A673 (cell line): ENCODE results near the gene POU4F3. TPM values are rescaled to one million over a fixed set of nuclear protein-coding genes. Genes with fewer than 3 reads are reported as not detected.

Source experiments
- BruUV-seq: library from RNA; stranded (reverse); fragments of 400-500 nt; replicated peaks from 2 replicates; lab custom pipeline; 2021; lab: Mats Ljungman, UMichigan
- CTCF ChIA-PET: fragments of 300-600 bp; sonication (Branson Sonifier 250); formaldehyde crosslinking; loops from one replicate; lab custom pipeline; 2022; ENCODE audit warnings: antibody characterized with exemption; lab: Charles Lee
- POLR2A ChIA-PET: fragments of 300-600 bp; sonication (Branson Sonifier 250); formaldehyde crosslinking; loops from one replicate; lab custom pipeline; 2022; ENCODE audit warnings: antibody characterized with exemption; ENCODE audit not compliant: low non-redundant PET; lab: Charles Lee
- DNase-seq: peaks from one replicate; pipeline ENCODE4 v3.0.0-alpha.2; 2015; ENCODE audit warnings: low spot score
- H3K27ac ChIP-seq: fragments of 200-600 bp; sonication (generic); 2 replicates; pipeline ENCODE4 v1.5.1; 2016; ENCODE audit warnings: mixed run types, low read depth, mild to moderate bottlenecking, mixed read lengths, antibody characterized with exemption, low read length; ENCODE audit not compliant: poor library complexity, severe bottlenecking
- H3K27me3 ChIP-seq: fragments of 200-600 bp; sonication (generic); replicated peaks from 2 replicates; pipeline ENCODE4 v1.6.1; 2017; ENCODE audit warnings: mixed run types, low read depth, mild to moderate bottlenecking, mixed read lengths, antibody characterized with exemption, low read length; ENCODE audit not compliant: insufficient read depth, poor library complexity
- H3K36me3 ChIP-seq: fragments of 200-600 bp; sonication (generic); 2 replicates; pipeline ENCODE4 v1.6.1; 2016; ENCODE audit warnings: mixed run types, mild to moderate bottlenecking, mixed read lengths, antibody characterized with exemption, low read length; ENCODE audit not compliant: insufficient read depth, poor library complexity, severe bottlenecking
- H3K4me1 ChIP-seq: fragments of 200-600 bp; sonication (generic); 2 replicates; pipeline ENCODE4 v1.6.1; 2017; ENCODE audit warnings: mixed run types, mild to moderate bottlenecking, mixed read lengths, antibody characterized with exemption, low read length; ENCODE audit not compliant: insufficient read depth, poor library complexity, severe bottlenecking
- H3K4me3 ChIP-seq: fragments of 200-600 bp; sonication (generic); 2 replicates; pipeline ENCODE4 v1.5.1; 2016; ENCODE audit warnings: low read depth, mixed run types, mild to moderate bottlenecking, mixed read lengths, low read length; ENCODE audit not compliant: poor library complexity, severe bottlenecking
- H3K9me3 ChIP-seq: fragments of 200-600 bp; sonication (generic); 2 replicates; pipeline ENCODE4 v1.6.1; 2016; ENCODE audit warnings: mixed run types, low read depth, mild to moderate bottlenecking, mixed read lengths, antibody characterized with exemption, low read length; ENCODE audit not compliant: poor library complexity, severe bottlenecking
- CTCF ChIP-seq: fragments of 300-800, 200-600 bp; sonication (generic); conservative IDR thresholded peaks from 2 replicates; pipeline ENCODE4 v1.5.1; 2017; ENCODE audit warnings: low read depth, mild to moderate bottlenecking, antibody characterized with exemption, low read length, moderate library complexity, mixed read lengths
- EZH2 ChIP-seq: fragments of 200-600 bp; sonication (generic); IDR thresholded peaks from 2 replicates; pipeline ENCODE4 v1.6.1; 2017; ENCODE audit warnings: borderline replicate concordance, low read depth, mild to moderate bottlenecking, mixed read lengths, antibody characterized with exemption, low read length; ENCODE audit not compliant: poor library complexity, severe bottlenecking
- intact Hi-C: fragments of 100-400 bp; cut with micrococcal nuclease; formaldehyde crosslinking; loops from one replicate; pipeline ENCODE4 v1.10.0; 2022; ENCODE audit not compliant: unreplicated experiment
- total RNA-seq: library from RNA; stranded (reverse); gene quantifications from 2 replicates; pipeline ENCODE4 v1.2.3, GENCODE V29; 2021

The POU4F3 gene
- total RNA-seq, 1 experiment from 2014 or later = 0.11 TPM

DNA sequence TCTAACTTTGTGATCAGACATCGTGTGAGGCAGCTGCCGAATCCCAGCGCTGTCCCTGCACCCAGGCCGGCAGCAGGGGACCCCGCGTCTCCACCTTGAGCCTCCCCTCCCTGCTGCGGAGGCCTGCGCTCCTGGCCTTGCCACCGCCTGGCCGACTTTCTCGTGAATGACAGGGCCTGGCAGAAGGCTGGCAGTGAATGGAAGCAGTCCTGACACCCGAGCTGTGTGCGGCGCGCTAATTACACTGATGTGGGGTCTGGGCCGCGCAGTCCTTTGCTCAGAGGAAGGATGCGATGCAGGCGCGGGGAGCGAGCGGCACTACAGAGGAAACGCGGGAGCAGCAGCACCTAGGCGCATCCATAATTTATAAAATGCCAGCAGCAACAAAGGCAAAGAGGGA lies 40.3 kb downstream of the POU4F3 start:
- BruUV-seq = no TSS peak
- POLR2A ChIA-PET = no interaction called here
- no peak for TF ChIP-seq EZH2
- TF ChIP-seq CTCF = no peak

GRCh38 chr5:146380714-146381113 lies 42.1 kb downstream of the POU4F3 start:
- no TSS peak for BruUV-seq
- H3K9me3 ChIP-seq = no peaks in the 10 kb centered on the region
- H3K36me3 ChIP-seq = no peaks in the 10 kb centered on the region
- ChIA-PET POLR2A (no interaction called here), CTCF (no interaction called here)
- no peak overlapping the region for H3K27ac ChIP-seq
- no peaks in the 10 kb centered on the region for H3K27me3 ChIP-seq
- DNase-seq = no peak
- H3K4me1 ChIP-seq = no peaks in the 10 kb centered on the region
- intact Hi-C loops = no loop called here
- no peak overlapping the region for H3K4me3 ChIP-seq
- TF ChIP-seq CTCF (no peak), EZH2 (no peak)

More for the DNA sequence above, 40.3 kb downstream of the POU4F3 start:
- Histone ChIP-seq H3K4me3 (no peak overlapping the region), H3K4me1 (no peaks in the 10 kb centered on the region), H3K27ac (no peak overlapping the region), H3K36me3 (no peaks in the 10 kb centered on the region), H3K27me3 (no peaks in the 10 kb centered on the region), H3K9me3 (no peaks in the 10 kb centered on the region)
- CTCF ChIA-PET = no interaction called here
- no peak for DNase-seq
- intact Hi-C loops = no loop called here

GRCh38 chr5:146388386-146388785 lies 49.7 kb downstream of the POU4F3 start:
- H3K36me3 ChIP-seq = no peaks in the 10 kb centered on the region
- no peak overlapping the region for H3K27ac ChIP-seq
- BruUV-seq = no TSS peak
- H3K4me1 ChIP-seq = no peaks in the 10 kb centered on the region
- CTCF ChIA-PET = interaction anchor here (0.6 kb wide), 1 partner anchor 1042 kb away, joined by 4 read pairs; no protein-coding TSS in a partner anchor
- no peaks in the 10 kb centered on the region for H3K27me3 ChIP-seq
- intact Hi-C loops = no loop called here
- TF ChIP-seq EZH2 (no peak), CTCF (no peak)
- no peak overlapping the region for H3K4me3 ChIP-seq
- DNase-seq = no peak
- no peaks in the 10 kb centered on the region for H3K9me3 ChIP-seq
- POLR2A ChIA-PET = no interaction called here
